NT2/D1 (cell line): ENCODE data around the gene SLC44A4.

ENCODE experiments used
- DNase-seq: peaks from one replicate; pipeline ENCODE4 v3.0.0-alpha.2; 2011; ENCODE audit warnings: low read depth, low spot score
- H3K27me3 ChIP-seq: 2 replicates; pipeline ENCODE4 v1.6.0; 2011; ENCODE audit warnings: mild to moderate bottlenecking; ENCODE audit not compliant: insufficient read length, insufficient read depth
- H3K36me3 ChIP-seq: 2 replicates; pipeline ENCODE4 v1.6.1; 2011; ENCODE audit warnings: mild to moderate bottlenecking, low read length, mixed read lengths; ENCODE audit not compliant: insufficient read depth, insufficient read length
- H3K4me1 ChIP-seq: 2 replicates; pipeline ENCODE4 v1.5.1; 2011; ENCODE audit not compliant: insufficient read depth, insufficient read length
- H3K4me3 ChIP-seq: 2 replicates; pipeline ENCODE4 v1.5.1; 2011; ENCODE audit warnings: low read depth; ENCODE audit not compliant: insufficient read length
- H3K9ac ChIP-seq: 2 replicates; pipeline ENCODE4 v1.6.0; 2011; ENCODE audit warnings: low read depth; ENCODE audit not compliant: insufficient read length
- H3K9me3 ChIP-seq: 2 replicates; pipeline ENCODE4 v1.5.1; 2011; ENCODE audit warnings: mild to moderate bottlenecking, low read length; ENCODE audit not compliant: insufficient read depth
- SUZ12 ChIP-seq: IDR thresholded peaks from 2 replicates; pipeline ENCODE4 v1.6.1; 2011; ENCODE audit not compliant: insufficient read length, insufficient read depth; ENCODE audit errors: extremely low read depth
- YY1 ChIP-seq: IDR thresholded peaks from 2 replicates; pipeline ENCODE4 v1.6.1; 2011; ENCODE audit not compliant: insufficient read length, insufficient read depth
- ZNF274 ChIP-seq: IDR thresholded peaks from 2 replicates; pipeline ENCODE4 v1.6.1; 2011; ENCODE audit warnings: mild to moderate bottlenecking, low read depth, low read length

SLC44A4 gene

GRCh38 chr6:31813465-31813849, 65.3 kb downstream of the SLC44A4 start:
- Histone ChIP-seq H3K27me3 (no peaks in the 10 kb centered on the region), H3K4me3 (no peak overlapping the region)
- TF ChIP-seq SUZ12, result no peak
- TF ChIP-seq ZNF274, result no peak
- TF ChIP-seq YY1, result no peak

More at GRCh38 chr6:31813465-31813849, 65.3 kb downstream of the SLC44A4 start:
- DNase-seq, result no peak
- Histone ChIP-seq H3K9me3 (no peaks in the 10 kb centered on the region; the same call in 1 of the 2 replicates), H3K4me1 (no peaks in the 10 kb centered on the region), H3K9ac (peak overlapping the region; percentile 57), H3K36me3 (peaks cover 4% of the 10 kb centered on the region)
